ENCODE results near the gene ZSCAN16.
A peak's percentile ranks its signal among the peaks of the same experiment; 100 is the strongest.
"Not testable (repeated sequence)": the region's sequence is repeated elsewhere in the genome, so short reads cannot be mapped to it uniquely, and the experiment has no call there.

Gene ZSCAN16

DNA sequence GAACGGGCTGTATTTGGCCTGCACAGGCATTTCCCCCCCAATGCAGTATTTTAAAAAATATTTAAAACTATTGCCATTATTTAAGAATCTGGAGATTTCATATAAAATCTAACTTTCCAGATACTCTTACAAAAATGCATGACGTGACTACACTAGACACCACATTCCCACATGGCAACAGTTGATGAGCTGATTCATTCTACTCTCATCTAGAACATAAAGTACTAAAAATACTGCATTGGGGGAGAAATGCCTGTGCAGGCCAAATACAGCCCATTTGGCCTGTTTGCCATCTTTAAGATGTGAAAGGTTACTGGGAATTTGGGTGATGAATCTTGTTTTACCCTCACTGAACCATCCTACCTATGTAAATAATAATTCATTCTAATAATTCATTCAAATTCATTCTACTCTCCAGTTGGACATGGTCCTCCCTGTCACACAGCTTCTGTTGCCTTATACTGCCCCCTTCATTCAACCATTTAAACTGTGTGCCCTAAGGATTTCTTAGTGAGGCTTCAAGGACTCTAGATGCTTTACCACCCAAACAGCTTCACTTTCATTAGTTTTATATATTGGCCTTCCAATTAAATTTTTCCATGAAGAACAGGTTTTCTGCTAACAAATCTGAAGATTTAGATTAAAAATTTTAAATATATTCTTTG, 6.9 kb upstream of the ZSCAN16 start:
- no peak overlapping the region for H2AK5ac ChIP-seq (ENCODE audit: low read length)
- H3K79me1 ChIP-seq (ENCODE audit: low read length): no peaks in the 10 kb centered on the region
- H2BK15ac ChIP-seq (replicated peaks; ENCODE audit: low read depth): no peak overlapping the region
- H3K18ac ChIP-seq (ENCODE audit: low read length): no peak overlapping the region
- no peak overlapping the region for H3K4me3 ChIP-seq (ENCODE audit: low read length)
- no peak overlapping the region for H3K23ac ChIP-seq (ENCODE audit: low read length)
- H4K8ac ChIP-seq (ENCODE audit: low read depth, low read length): no peak overlapping the region
- no peak overlapping the region for H2BK120ac ChIP-seq (ENCODE audit: low read depth, low read length)
- no peak overlapping the region for H2BK5ac ChIP-seq (ENCODE audit: low read length)
- WGBS (ENCODE audit: extremely low coverage, insufficient coverage, low lambda C conversion rate): no CpG with 5 or more reads among the region's 2 CpGs
- H3K79me2 ChIP-seq (ENCODE audit: control insufficient read depth, insufficient read depth, low read length): no peaks in the 10 kb centered on the region
- no peak overlapping the region for H3K56ac ChIP-seq (ENCODE audit: low read length)
- DNase-seq: no peak
- no peaks in the 10 kb centered on the region for H3K27me3 ChIP-seq (ENCODE audit: insufficient read depth, low read length, poor library complexity)
- no peak overlapping the region for H3K27ac ChIP-seq (ENCODE audit: low read depth, low read length)
- H3K4ac ChIP-seq (ENCODE audit: low read depth, low read length): no peak overlapping the region
- no peaks in the 10 kb centered on the region for H3K4me1 ChIP-seq (ENCODE audit: control insufficient read depth, low read depth, low read length)
- H4K5ac ChIP-seq (ENCODE audit: low read length): no peak overlapping the region
- H3K9ac ChIP-seq (ENCODE audit: low read length): no peak overlapping the region
- peaks cover 4% of the 10 kb centered on the region for H3K36me3 ChIP-seq (ENCODE audit: control insufficient read depth, insufficient read depth, low read length)
- H3K4me2 ChIP-seq (ENCODE audit: low read length): no peak overlapping the region

- Histone ChIP-seq H4K8ac (ENCODE audit: low read depth, low read length) (no peak overlapping the region), H3K4me2 (ENCODE audit: low read length) (no peak overlapping the region), H3K9ac (ENCODE audit: low read length) (no peak overlapping the region), H3K27me3 (ENCODE audit: insufficient read depth, low read length, poor library complexity) (no peaks in the 10 kb centered on the region), H3K27ac (ENCODE audit: low read depth, low read length) (no peak overlapping the region), H3K23ac (ENCODE audit: low read length) (no peak overlapping the region), H4K5ac (ENCODE audit: low read length) (no peak overlapping the region), H3K4me3 (ENCODE audit: low read length) (no peak overlapping the region), H3K18ac (ENCODE audit: low read length) (no peak overlapping the region), H2BK15ac (replicated peaks; ENCODE audit: low read depth) (no peak overlapping the region), H3K79me1 (ENCODE audit: low read length) (no peaks in the 10 kb centered on the region), H2AK5ac (ENCODE audit: low read length) (no peak overlapping the region), H2BK5ac (ENCODE audit: low read length) (no peak overlapping the region), H3K4ac (ENCODE audit: low read depth, low read length) (no peak overlapping the region), H3K4me1 (ENCODE audit: control insufficient read depth, low read depth, low read length) (no peaks in the 10 kb centered on the region), H3K36me3 (ENCODE audit: control insufficient read depth, insufficient read depth, low read length) (peaks cover 4% of the 10 kb centered on the region), H2BK120ac (ENCODE audit: low read depth, low read length) (no peak overlapping the region), H3K56ac (ENCODE audit: low read length) (no peak overlapping the region), H3K79me2 (ENCODE audit: control insufficient read depth, insufficient read depth, low read length) (no peaks in the 10 kb centered on the region)
- no CpG with 5 or more reads among the region's 1 CpG for WGBS (ENCODE audit: extremely low coverage, insufficient coverage, low lambda C conversion rate)
- no peak for DNase-seq
These were observed 6.2 kb upstream of the ZSCAN16 start for GRCh38 chr6:28118217-28118616.

DNA sequence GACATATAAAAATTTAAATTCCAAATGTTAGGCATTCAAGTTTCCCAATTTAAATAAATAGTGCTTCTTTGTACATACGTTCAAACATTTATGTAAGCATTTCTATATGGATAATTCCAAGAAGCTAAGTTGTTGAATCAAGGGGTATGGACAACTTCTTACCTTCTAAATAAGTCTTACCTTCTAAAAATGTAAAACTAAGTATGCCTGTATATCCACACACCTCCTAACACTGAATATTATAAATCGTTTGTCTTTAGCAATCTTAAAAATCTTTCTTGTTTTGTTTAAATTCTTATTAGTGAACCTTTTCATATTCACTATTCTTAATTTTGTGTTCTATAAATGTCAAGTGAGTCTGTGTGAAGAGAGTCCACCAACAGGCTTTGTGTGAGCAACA, 2.5 kb upstream of the ZSCAN16 start:
- no peak overlapping the region for H3K23ac ChIP-seq (ENCODE audit: low read length)
- WGBS (ENCODE audit: extremely low coverage, insufficient coverage, low lambda C conversion rate): no CpG with 5 or more reads among the region's 2 CpGs
- H3K56ac ChIP-seq (ENCODE audit: low read length): no peak overlapping the region
- peaks cover 1% of the 10 kb centered on the region for H3K36me3 ChIP-seq (ENCODE audit: control insufficient read depth, insufficient read depth, low read length)
- no peaks in the 10 kb centered on the region for H3K79me2 ChIP-seq (ENCODE audit: control insufficient read depth, insufficient read depth, low read length)
- H3K79me1 ChIP-seq (ENCODE audit: low read length): no peaks in the 10 kb centered on the region
- H3K4me2 ChIP-seq (ENCODE audit: low read length): no peak overlapping the region
- H4K5ac ChIP-seq (ENCODE audit: low read length): no peak overlapping the region
- no peaks in the 10 kb centered on the region for H3K4me1 ChIP-seq (ENCODE audit: control insufficient read depth, low read depth, low read length)
- H3K27ac ChIP-seq (ENCODE audit: low read depth, low read length): no peak overlapping the region
- H2BK15ac ChIP-seq (replicated peaks; ENCODE audit: low read depth): no peak overlapping the region
- no peak overlapping the region for H3K9ac ChIP-seq (ENCODE audit: low read length)
- no peak overlapping the region for H2BK120ac ChIP-seq (ENCODE audit: low read depth, low read length)
- no peaks in the 10 kb centered on the region for H3K27me3 ChIP-seq (ENCODE audit: insufficient read depth, low read length, poor library complexity)
- H4K8ac ChIP-seq (ENCODE audit: low read depth, low read length): no peak overlapping the region
- H3K4me3 ChIP-seq (ENCODE audit: low read length): no peak overlapping the region
- DNase-seq: no peak
- no peak overlapping the region for H3K18ac ChIP-seq (ENCODE audit: low read length)
- H2AK5ac ChIP-seq (ENCODE audit: low read length): no peak overlapping the region
- no peak overlapping the region for H3K4ac ChIP-seq (ENCODE audit: low read depth, low read length)
- H2BK5ac ChIP-seq (ENCODE audit: low read length): no peak overlapping the region

GRCh38 chr6:28122283-28122682, 2.1 kb upstream of the ZSCAN16 start:
- H2BK120ac ChIP-seq (ENCODE audit: low read depth, low read length); H3K4me3 ChIP-seq (ENCODE audit: low read length); H3K27me3 ChIP-seq (ENCODE audit: insufficient read depth, low read length, poor library complexity); H3K18ac ChIP-seq (ENCODE audit: low read length); H3K79me1 ChIP-seq (ENCODE audit: low read length); DNase-seq; H2BK15ac ChIP-seq (replicated peaks; ENCODE audit: low read depth); H3K4me1 ChIP-seq (ENCODE audit: control insufficient read depth, low read depth, low read length); H3K56ac ChIP-seq (ENCODE audit: low read length); H3K79me2 ChIP-seq (ENCODE audit: control insufficient read depth, insufficient read depth, low read length); H3K4me2 ChIP-seq (ENCODE audit: low read length); H3K4ac ChIP-seq (ENCODE audit: low read depth, low read length); H2BK5ac ChIP-seq (ENCODE audit: low read length); H3K27ac ChIP-seq (ENCODE audit: low read depth, low read length); H4K8ac ChIP-seq (ENCODE audit: low read depth, low read length); H4K5ac ChIP-seq (ENCODE audit: low read length); H3K9ac ChIP-seq (ENCODE audit: low read length); H2AK5ac ChIP-seq (ENCODE audit: low read length); H3K23ac ChIP-seq (ENCODE audit: low read length); H3K36me3 ChIP-seq (ENCODE audit: control insufficient read depth, insufficient read depth, low read length): not testable (repeated sequence)
- WGBS (ENCODE audit: extremely low coverage, insufficient coverage, low lambda C conversion rate): no CpG with 5 or more reads among the region's 5 CpGs

GRCh38 chr6:28124971-28125353, 553 bp downstream of the ZSCAN16 start:
- Histone ChIP-seq H2AK5ac (ENCODE audit: low read length) (no peak overlapping the region), H2BK15ac (replicated peaks; ENCODE audit: low read depth) (no peak overlapping the region), H3K36me3 (ENCODE audit: control insufficient read depth, insufficient read depth, low read length) (peaks cover 1% of the 10 kb centered on the region), H2BK120ac (ENCODE audit: low read depth, low read length) (no peak overlapping the region), H4K8ac (ENCODE audit: low read depth, low read length) (no peak overlapping the region), H3K79me1 (ENCODE audit: low read length) (no peaks in the 10 kb centered on the region), H3K18ac (ENCODE audit: low read length) (no peak overlapping the region), H3K27me3 (ENCODE audit: insufficient read depth, low read length, poor library complexity) (no peaks in the 10 kb centered on the region), H2BK5ac (ENCODE audit: low read length) (no peak overlapping the region), H3K27ac (ENCODE audit: low read depth, low read length) (no peak overlapping the region), H3K23ac (ENCODE audit: low read length) (no peak overlapping the region), H3K4me3 (ENCODE audit: low read length) (peak overlapping the region; percentile 85), H3K4me2 (ENCODE audit: low read length) (peak overlapping the region; percentile 75), H3K4me1 (ENCODE audit: control insufficient read depth, low read depth, low read length) (no peaks in the 10 kb centered on the region), H3K79me2 (ENCODE audit: control insufficient read depth, insufficient read depth, low read length) (no peaks in the 10 kb centered on the region), H3K4ac (ENCODE audit: low read depth, low read length) (no peak overlapping the region), H3K9ac (ENCODE audit: low read length) (peak overlapping the region; percentile 78), H3K56ac (ENCODE audit: low read length) (peak overlapping the region; percentile 90), H4K5ac (ENCODE audit: low read length) (no peak overlapping the region)
- no peak for DNase-seq
- no CpG with 5 or more reads among the region's 6 CpGs for WGBS (ENCODE audit: extremely low coverage, insufficient coverage, low lambda C conversion rate)

DNA sequence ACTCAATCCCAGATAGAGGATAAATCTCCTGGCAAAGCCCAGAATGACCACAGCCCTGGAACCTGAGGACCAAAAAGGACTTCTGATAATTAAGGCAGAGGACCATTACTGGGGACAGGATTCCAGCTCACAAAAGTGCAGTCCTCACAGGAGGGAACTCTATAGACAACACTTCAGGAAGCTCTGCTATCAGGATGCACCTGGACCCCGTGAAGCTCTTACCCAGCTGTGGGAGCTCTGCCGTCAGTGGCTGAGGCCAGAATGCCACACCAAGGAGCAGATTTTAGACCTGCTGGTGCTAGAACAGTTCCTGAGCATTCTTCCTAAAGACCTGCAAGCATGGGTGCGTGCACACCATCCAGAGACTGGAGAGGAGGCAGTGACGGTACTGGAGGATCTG, 992 bp downstream of the ZSCAN16 start:
- Histone ChIP-seq H3K4me1 (ENCODE audit: control insufficient read depth, low read depth, low read length) (no peaks in the 10 kb centered on the region), H4K5ac (ENCODE audit: low read length) (no peak overlapping the region), H3K23ac (ENCODE audit: low read length) (no peak overlapping the region), H2BK120ac (ENCODE audit: low read depth, low read length) (no peak overlapping the region), H3K9ac (ENCODE audit: low read length) (no peak overlapping the region), H2BK15ac (replicated peaks; ENCODE audit: low read depth) (no peak overlapping the region), H3K27me3 (ENCODE audit: insufficient read depth, low read length, poor library complexity) (no peaks in the 10 kb centered on the region), H3K4ac (ENCODE audit: low read depth, low read length) (no peak overlapping the region), H2BK5ac (ENCODE audit: low read length) (no peak overlapping the region), H3K79me1 (ENCODE audit: low read length) (peaks cover under 1% of the 10 kb centered on the region), H3K4me2 (ENCODE audit: low read length) (no peak overlapping the region), H3K36me3 (ENCODE audit: control insufficient read depth, insufficient read depth, low read length) (peaks cover under 1% of the 10 kb centered on the region), H2AK5ac (ENCODE audit: low read length) (no peak overlapping the region), H3K27ac (ENCODE audit: low read depth, low read length) (no peak overlapping the region), H3K4me3 (ENCODE audit: low read length) (no peak overlapping the region), H3K79me2 (ENCODE audit: control insufficient read depth, insufficient read depth, low read length) (no peaks in the 10 kb centered on the region), H3K18ac (ENCODE audit: low read length) (no peak overlapping the region), H4K8ac (ENCODE audit: low read depth, low read length) (no peak overlapping the region), H3K56ac (ENCODE audit: low read length) (no peak overlapping the region)
- no peak for DNase-seq
- WGBS (ENCODE audit: extremely low coverage, insufficient coverage, low lambda C conversion rate): no CpG with 5 or more reads among the region's 4 CpGs

Measured in mesendoderm (in vitro differentiated cells).